Suprapubic skin (tissue), 4 donors: ENCODE data around the gene MZF1.

Experiments
- CTCF ChIP-seq, 2 donors: fragments of 200-600 bp in 1 of 2; fragments of 450-650 bp in 1 of 2; sonication (generic) in 1 of 2; IDR thresholded peaks; one replicate each; pipeline ENCODE4 v1.5.1; 2016 to 2019; ENCODE audit warnings: antibody characterized with exemption in 2 of 2, mild to moderate bottlenecking in 1 of 2, moderate library complexity in 1 of 2
- EP300 ChIP-seq: sonication (generic); formaldehyde crosslinking; IDR thresholded peaks from one replicate; pipeline ENCODE4 v1.6.1; 2017; ENCODE audit warnings: antibody characterized with exemption
- POLR2AphosphoS5 ChIP-seq, 3 donors: sonication (generic); formaldehyde crosslinking; IDR thresholded peaks; one replicate each; pipeline ENCODE4 v1.6.1; 2017; ENCODE audit warnings: antibody characterized with exemption in 3 of 3

- TF ChIP-seq CTCF (IDR thresholded peaks at IDR 0.05) (no peak), POLR2AphosphoS5 (IDR thresholded peaks at IDR 0.05) (no peak), EP300 (no peak)
These were observed 6.1 kb downstream of the MZF1 start for GRCh38 chr19:58566989-58567388.
